Esophagus muscularis mucosa (tissue), 3 donors: ENCODE results near the gene CRYBG1.

Experiments
- CTCF ChIP-seq, 3 experiments: fragments of 200-600 bp in 2 of 3; fragments of 450-650 bp in 1 of 3; sonication (generic) in 2 of 3; IDR thresholded peaks; one replicate each; pipeline ENCODE4 v1.5.1; 2017 to 2019; ENCODE audit warnings: antibody characterized with exemption in 3 of 3, mild to moderate bottlenecking in 2 of 3, moderate library complexity in 1 of 3
- POLR2A ChIP-seq: fragments of 450-650 bp; IDR thresholded peaks from one replicate; pipeline ENCODE4 v1.6.1; 2017; ENCODE audit warnings: antibody characterized with exemption, moderate library complexity, mild to moderate bottlenecking, low read depth

- TF ChIP-seq CTCF (IDR thresholded peaks at IDR 0.05) (no peak), POLR2A (no peak)
Observed at GRCh38 chr6:106369739-106370138, 9.2 kb downstream of the CRYBG1 start.
